NOMO-1 (cell line): ENCODE data around the gene SLC35D2.
"Not testable (repeated sequence)": the region's sequence is repeated elsewhere in the genome, so short reads cannot be mapped to it uniquely, and the experiment has no call there.

Experiments used
- DNase-seq, 2 experiments: peaks; one replicate each; lab custom pipeline; 2025; ENCODE audit not compliant: unreplicated experiment in 2 of 2; lab: John Stamatoyannopoulos, UW

Gene SLC35D2

DNA sequence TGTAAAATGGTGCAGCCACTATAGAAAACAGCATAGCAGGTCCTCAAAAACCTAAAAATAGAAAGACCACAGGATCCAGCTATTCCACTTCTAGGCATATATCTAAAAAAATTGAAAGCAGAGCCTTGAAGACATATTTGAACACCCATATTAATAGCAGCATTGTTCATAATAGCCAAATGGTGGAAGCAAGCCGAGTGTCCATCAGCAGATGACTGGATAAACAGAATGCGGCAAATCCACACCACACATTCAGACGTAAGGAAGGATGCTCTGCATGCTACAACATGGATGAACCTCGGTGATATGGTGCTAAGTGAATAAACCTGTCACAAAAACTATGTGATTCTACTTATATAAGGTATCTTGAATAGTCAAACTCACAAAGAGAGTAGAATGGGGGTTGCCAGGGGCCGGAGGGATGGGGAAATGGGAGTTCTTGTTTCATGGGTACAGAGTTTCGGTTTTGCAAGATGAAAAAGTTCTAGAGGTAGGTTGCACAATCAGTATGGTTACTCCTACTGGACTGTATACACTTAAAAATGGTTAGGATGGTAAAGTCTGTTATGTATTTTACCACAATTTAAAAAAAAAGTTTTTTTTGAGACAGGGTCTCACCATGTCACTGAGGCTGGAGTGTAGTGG, 64.5 kb downstream of the SLC35D2 start:
- DNase-seq = peak; percentile 79 to 88

GRCh38 chr9:96317335-96317980, 66.1 kb downstream of the SLC35D2 start:
- DNase-seq = peak; percentile 48 to 63

GRCh38 chr9:96309850-96310249, 73.7 kb downstream of the SLC35D2 start:
- no peak for DNase-seq

- DNase-seq = not testable (repeated sequence)
Observed at GRCh38 chr9:96306958-96307357, 76.6 kb downstream of the SLC35D2 start.

- no peak for DNase-seq
Observed at GRCh38 chr9:96305171-96305570, 78.3 kb downstream of the SLC35D2 start.

DNA sequence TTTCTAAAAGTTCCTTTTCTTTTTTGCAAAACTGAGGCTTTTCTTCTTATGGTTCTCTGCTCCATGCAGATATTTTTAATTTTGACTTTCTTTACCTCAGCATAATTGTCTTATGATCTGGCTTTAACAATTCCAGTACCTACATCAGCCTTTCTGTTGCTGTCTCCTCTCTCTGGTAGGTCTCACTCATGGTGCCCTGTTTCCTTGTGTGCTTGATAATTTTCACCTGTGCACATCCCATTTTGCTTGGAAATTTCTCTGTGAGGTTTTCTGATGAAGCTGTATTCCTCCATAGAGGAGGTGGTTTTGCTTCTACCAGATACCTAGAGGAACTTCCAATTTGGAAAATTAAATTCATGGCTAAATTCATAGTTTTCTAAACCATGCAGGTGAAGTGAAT, 79.3 kb downstream of the SLC35D2 start:
- no peak for DNase-seq

GRCh38 chr9:96302021-96302420, 81.5 kb downstream of the SLC35D2 start, which contains the start of gene HSD17B3:
HSD17B3 (minus strand) TSS chr9:96302176; CDS start chr9:96302104, 72 bp downstream.
- DNase-seq = no peak

DNA sequence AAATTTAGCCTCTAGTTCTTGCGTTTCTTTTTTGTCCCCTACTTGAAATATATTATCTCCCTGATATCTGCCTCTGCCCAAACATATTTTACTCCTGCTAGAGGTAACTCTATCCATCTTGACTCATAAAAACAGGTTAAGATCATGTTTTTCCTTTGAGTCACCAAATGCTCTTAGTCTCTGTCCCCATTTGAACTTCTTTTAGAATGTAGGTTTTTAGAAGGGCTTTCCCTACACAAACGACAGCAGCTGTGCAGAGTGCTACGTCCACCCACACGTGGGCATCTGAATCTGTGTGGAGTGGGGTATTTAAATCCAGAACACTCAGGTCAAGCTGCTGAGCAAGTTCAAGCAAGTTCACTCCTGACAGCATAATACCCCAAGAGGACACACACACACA, 83.7 kb downstream of the SLC35D2 start:
- no peak for DNase-seq

GRCh38 chr9:96294159-96294545, 89.4 kb downstream of the SLC35D2 start:
- no peak for DNase-seq

GRCh38 chr9:96293498-96294158, 89.9 kb downstream of the SLC35D2 start:
- DNase-seq = no peak

GRCh38 chr9:96289392-96289791, 94.1 kb downstream of the SLC35D2 start:
- DNase-seq = no peak

DNA sequence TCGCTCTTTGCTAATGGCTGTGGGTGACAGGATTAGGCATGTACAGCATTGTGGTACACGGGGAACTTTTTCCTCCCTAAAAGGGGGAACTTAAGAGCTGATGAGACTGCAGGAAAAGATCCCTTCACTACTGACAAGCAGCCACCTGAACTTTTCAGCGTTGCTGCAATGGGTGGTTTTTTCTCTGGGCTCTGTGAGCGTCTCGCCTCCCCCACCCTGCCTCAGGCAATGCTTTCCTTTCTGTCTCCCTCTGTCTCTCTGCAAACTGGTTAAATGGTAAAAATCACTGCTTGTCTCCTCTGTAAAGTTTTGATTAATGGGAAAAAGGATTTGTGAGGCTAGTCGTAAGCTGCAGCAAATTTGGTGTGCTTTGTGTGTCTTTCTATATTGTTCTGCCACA, 101.9 kb downstream of the SLC35D2 start:
- DNase-seq = no peak

GRCh38 chr9:96279932-96280331, 103.6 kb downstream of the SLC35D2 start:
- DNase-seq = no peak

DNA sequence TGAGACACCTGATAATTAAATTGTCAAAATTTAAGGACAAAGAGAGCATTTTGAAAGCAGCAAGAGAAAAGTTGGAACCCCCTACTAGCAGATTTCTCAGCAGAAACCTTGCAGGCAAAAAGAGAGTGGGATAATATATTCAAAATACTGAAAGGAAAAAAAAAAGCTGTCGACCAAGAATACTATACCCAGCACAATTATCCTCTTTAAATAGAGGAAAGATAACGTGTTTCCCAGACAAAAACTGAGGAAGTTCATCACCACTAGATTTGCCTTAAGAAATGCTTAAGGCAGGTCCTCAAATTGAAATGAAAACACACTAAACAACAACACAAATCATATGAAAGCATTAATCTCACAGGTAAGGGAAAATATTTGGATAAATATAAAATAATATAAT, 108.6 kb downstream of the SLC35D2 start:
- no peak for DNase-seq
